ENCODE data around the gene ZZZ3.
"Not testable (repeated sequence)": the region's sequence is repeated elsewhere in the genome, so short reads cannot be mapped to it uniquely, and the experiment has no call there.

Gene ZZZ3

GRCh38 chr1:77682460-77683159 is at the start of gene ZZZ3:
TSS of gene ZZZ3 (minus strand) at chr1:77682658. CDS start at chr1:77633354, 49,304 bp downstream.
- peaks cover 4% of the 10 kb centered on the region for H3K36me3 Mint-ChIP-seq
- H3K4me1 Mint-ChIP-seq = peaks cover 39% of the 10 kb centered on the region
- DNase-seq = peak; percentile 96
- no peaks in the 10 kb centered on the region for H3K9me3 Mint-ChIP-seq
- CTCF ChIA-PET = interaction anchor here (1.2 kb wide), 1 partner anchor 14 kb away, joined by 3 read pairs; no protein-coding TSS in a partner anchor
- no peaks in the 10 kb centered on the region for H3K27me3 Mint-ChIP-seq
- H3K4me3 Mint-ChIP-seq = peak within 1 kb of the TSS; percentile 98
- H3K27ac Mint-ChIP-seq = peak within 1 kb of the TSS; percentile 93

- H3K36me3 Mint-ChIP-seq = peaks cover 30% of the 10 kb centered on the region
- no peaks in the 10 kb centered on the region for H3K9me3 Mint-ChIP-seq
- no peak overlapping the region for H3K4me3 Mint-ChIP-seq
- no peak for DNase-seq
- H3K27me3 Mint-ChIP-seq = no peaks in the 10 kb centered on the region
- H3K4me1 Mint-ChIP-seq = no peaks in the 10 kb centered on the region
- no peak overlapping the region for H3K27ac Mint-ChIP-seq
- CTCF ChIA-PET = no interaction called here
These were observed 49.6 kb upstream of the ZZZ3 start for GRCh38 chr1:77732090-77732489.

GRCh38 chr1:77725706-77726105 is 43.2 kb upstream of the ZZZ3 start:
- Mint-ChIP-seq H3K4me1 (no peaks in the 10 kb centered on the region), H3K36me3 (peaks cover 58% of the 10 kb centered on the region), H3K4me3 (no peak overlapping the region), H3K27ac (no peak overlapping the region), H3K9me3 (no peaks in the 10 kb centered on the region), H3K27me3 (no peaks in the 10 kb centered on the region)
- DNase-seq = no peak
- CTCF ChIA-PET = no interaction called here

- no peaks in the 10 kb centered on the region for H3K9me3 Mint-ChIP-seq
- no peak for DNase-seq
- H3K36me3 Mint-ChIP-seq = peaks cover 52% of the 10 kb centered on the region
- no peak overlapping the region for H3K4me3 Mint-ChIP-seq
- H3K27ac Mint-ChIP-seq = no peak overlapping the region
- CTCF ChIA-PET = no interaction called here
- H3K4me1 Mint-ChIP-seq = no peaks in the 10 kb centered on the region
- no peaks in the 10 kb centered on the region for H3K27me3 Mint-ChIP-seq
These were observed 35.7 kb upstream of the ZZZ3 start for GRCh38 chr1:77718181-77718580.

- no peak for DNase-seq
- CTCF ChIA-PET = no interaction called here
- Mint-ChIP-seq H3K9me3 (no peaks in the 10 kb centered on the region), H3K27ac (no peak overlapping the region), H3K4me1 (no peaks in the 10 kb centered on the region), H3K27me3 (no peaks in the 10 kb centered on the region), H3K4me3 (no peak overlapping the region), H3K36me3 (peaks cover 40% of the 10 kb centered on the region)
These were observed 33.6 kb upstream of the ZZZ3 start for GRCh38 chr1:77716065-77716464.

GRCh38 chr1:77709727-77710126 is 27.3 kb upstream of the ZZZ3 start:
- H3K4me1 Mint-ChIP-seq = no peaks in the 10 kb centered on the region
- H3K27me3 Mint-ChIP-seq = no peaks in the 10 kb centered on the region
- H3K27ac Mint-ChIP-seq = no peak overlapping the region
- no peak for DNase-seq
- CTCF ChIA-PET = interaction anchor here (0.6 kb wide), 1 partner anchor 13 kb away, joined by 3 read pairs; no protein-coding TSS in a partner anchor
- H3K36me3 Mint-ChIP-seq = peaks cover 48% of the 10 kb centered on the region
- no peaks in the 10 kb centered on the region for H3K9me3 Mint-ChIP-seq
- no peak overlapping the region for H3K4me3 Mint-ChIP-seq

- Mint-ChIP-seq H3K9me3 (no peaks in the 10 kb centered on the region), H3K27me3 (no peaks in the 10 kb centered on the region), H3K4me1 (no peaks in the 10 kb centered on the region), H3K27ac (no peak overlapping the region), H3K36me3 (peaks cover 36% of the 10 kb centered on the region), H3K4me3 (no peak overlapping the region)
- CTCF ChIA-PET = no interaction called here
- DNase-seq = no peak
These were observed 23.9 kb upstream of the ZZZ3 start for GRCh38 chr1:77706321-77706720.

GRCh38 chr1:77704736-77705135 is 22.3 kb upstream of the ZZZ3 start:
- Mint-ChIP-seq H3K4me3 (no peak overlapping the region), H3K4me1 (no peaks in the 10 kb centered on the region), H3K27ac (no peak overlapping the region)

GRCh38 chr1:77699673-77700072 is 17.2 kb upstream of the ZZZ3 start:
- H3K4me1 Mint-ChIP-seq, H3K4me3 Mint-ChIP-seq, H3K9me3 Mint-ChIP-seq, H3K27me3 Mint-ChIP-seq, DNase-seq, H3K27ac Mint-ChIP-seq, CTCF ChIA-PET: not testable (repeated sequence)
- peaks cover 17% of the 10 kb centered on the region for H3K36me3 Mint-ChIP-seq

More at GRCh38 chr1:77704736-77705135, 22.3 kb upstream of the ZZZ3 start:
- CTCF ChIA-PET = no interaction called here
- Mint-ChIP-seq H3K36me3 (peaks cover 31% of the 10 kb centered on the region), H3K9me3 (peaks cover 2% of the 10 kb centered on the region), H3K27me3 (no peaks in the 10 kb centered on the region)
- no peak for DNase-seq

- CTCF ChIA-PET = no interaction called here
- Mint-ChIP-seq H3K4me1 (no peaks in the 10 kb centered on the region), H3K36me3 (peaks cover 23% of the 10 kb centered on the region), H3K9me3 (peaks cover 4% of the 10 kb centered on the region), H3K4me3 (no peak overlapping the region), H3K27ac (no peak overlapping the region), H3K27me3 (no peaks in the 10 kb centered on the region)
- DNase-seq = no peak
These were observed 15.0 kb upstream of the ZZZ3 start for GRCh38 chr1:77697441-77697840.

- CTCF ChIA-PET = interaction anchor here (0.7 kb wide), 1 partner anchor 91 kb away, joined by 3 read pairs; the partner anchor contains the start of gene MIGA1
- Mint-ChIP-seq H3K27ac (no peak overlapping the region), H3K27me3 (no peaks in the 10 kb centered on the region), H3K9me3 (no peaks in the 10 kb centered on the region), H3K36me3 (peaks cover 11% of the 10 kb centered on the region), H3K4me1 (peaks cover 10% of the 10 kb centered on the region), H3K4me3 (no peak overlapping the region)
- no peak for DNase-seq
These were observed 6.5 kb upstream of the ZZZ3 start for GRCh38 chr1:77688939-77689338.

- H3K4me1 Mint-ChIP-seq = peaks cover 14% of the 10 kb centered on the region
- no peaks in the 10 kb centered on the region for H3K27me3 Mint-ChIP-seq
- peak overlapping the region; percentile 38 for H3K4me3 Mint-ChIP-seq
These were observed 5.1 kb upstream of the ZZZ3 start for GRCh38 chr1:77687519-77687906.

GRCh38 chr1:77686796-77687518 is 4.5 kb upstream of the ZZZ3 start:
- CTCF ChIA-PET = interaction anchor here (0.9 kb wide), 1 partner anchor 206 kb away, joined by 3 read pairs; no protein-coding TSS in a partner anchor
- no peak overlapping the region for H3K4me3 Mint-ChIP-seq
- H3K27ac Mint-ChIP-seq = no peak overlapping the region
- peaks cover 16% of the 10 kb centered on the region for H3K4me1 Mint-ChIP-seq
- peaks cover 4% of the 10 kb centered on the region for H3K36me3 Mint-ChIP-seq
- no peaks in the 10 kb centered on the region for H3K27me3 Mint-ChIP-seq
- no peak for DNase-seq
- no peaks in the 10 kb centered on the region for H3K9me3 Mint-ChIP-seq

More at GRCh38 chr1:77687519-77687906, 5.1 kb upstream of the ZZZ3 start:
- Mint-ChIP-seq H3K9me3 (no peaks in the 10 kb centered on the region), H3K27ac (peak overlapping the region; percentile 33), H3K36me3 (peaks cover 6% of the 10 kb centered on the region)
- CTCF ChIA-PET = interaction anchor here (0.9 kb wide), 1 partner anchor 205 kb away, joined by 3 read pairs; no protein-coding TSS in a partner anchor
- DNase-seq = no peak

- peak overlapping the region; percentile 98 for H3K4me3 Mint-ChIP-seq
- peak overlapping the region; percentile 93 for H3K27ac Mint-ChIP-seq
- CTCF ChIA-PET = interaction anchor here (0.8 to 1.2 kb wide), 3 partner anchors 15 to 43 kb away, joined by 3 read pairs; no protein-coding TSS in a partner anchor
- no peaks in the 10 kb centered on the region for H3K27me3 Mint-ChIP-seq
- peak; percentile 95 for DNase-seq
- H3K4me1 Mint-ChIP-seq = peaks cover 38% of the 10 kb centered on the region
- peaks cover 4% of the 10 kb centered on the region for H3K36me3 Mint-ChIP-seq
- no peaks in the 10 kb centered on the region for H3K9me3 Mint-ChIP-seq
These were observed 996 bp upstream of the ZZZ3 start for GRCh38 chr1:77683160-77684148.
